ENCODE measurements around the gene CES5A.
"Not testable (repeated sequence)": the region's sequence is repeated elsewhere in the genome, so short reads cannot be mapped to it uniquely, and the experiment has no call there.

Gene CES5A

DNA sequence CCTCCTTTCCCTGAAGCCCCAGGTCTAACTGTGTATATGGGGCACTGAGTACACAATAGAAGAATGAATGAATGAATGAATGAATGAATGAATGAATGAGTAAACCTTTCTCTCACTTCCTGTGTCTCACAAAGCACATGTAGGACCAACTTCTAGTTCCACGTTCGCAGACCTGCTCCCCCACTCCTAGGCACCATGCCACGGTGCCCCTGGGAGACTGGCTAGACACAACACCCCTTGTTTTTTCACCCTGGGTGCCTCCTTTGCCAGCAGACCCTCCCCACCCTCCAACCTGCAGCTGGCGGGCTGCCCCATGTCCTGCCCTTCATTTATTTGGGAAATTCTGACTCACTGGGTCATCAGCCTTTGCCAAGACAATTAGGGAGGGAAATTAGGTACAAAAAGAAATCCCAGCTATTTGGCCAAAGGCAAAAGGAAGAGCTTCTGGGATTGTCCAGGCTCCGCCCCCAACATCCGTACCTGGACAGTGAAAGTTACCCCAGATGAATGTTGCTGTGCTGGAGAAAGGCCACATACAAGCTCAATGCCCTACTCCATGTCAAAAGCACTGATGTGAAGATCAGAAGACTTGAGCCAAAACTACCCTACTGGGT is 50.0 kb downstream of the CES5A start:
- no peak overlapping the region for H3K4me3 ChIP-seq (ENCODE audit: low read length)
- no peak for TF ChIP-seq ZNF274 (IDR thresholded peaks at IDR 0.05; ENCODE audit: low read depth, low read length)

DNA sequence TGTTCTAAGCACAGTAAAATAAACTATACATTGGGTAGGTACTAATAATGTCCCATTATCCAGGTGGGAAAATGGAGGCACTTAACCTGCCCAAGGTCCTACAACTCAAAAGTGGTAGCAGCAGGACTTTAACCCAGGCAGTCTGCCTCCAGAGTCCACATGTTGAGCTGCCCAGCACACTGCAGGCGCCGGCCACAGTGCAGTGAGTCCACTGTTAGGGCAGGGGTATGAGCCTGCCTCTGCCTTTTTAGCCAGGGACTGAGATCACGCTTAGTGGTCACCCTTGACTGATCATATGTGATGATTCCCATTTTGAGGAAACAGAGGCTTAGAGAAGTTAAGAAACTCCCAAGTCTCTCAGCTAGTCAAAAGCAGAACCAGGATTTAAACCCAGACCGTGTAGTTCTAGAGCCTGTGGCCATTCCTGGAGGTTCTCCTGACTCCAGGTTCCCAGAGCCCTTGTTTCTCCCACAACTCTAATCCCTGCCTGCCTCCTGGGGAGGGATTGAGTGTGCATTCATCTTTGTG is 50.6 kb downstream of the CES5A start:
- TF ChIP-seq ZNF274 (IDR thresholded peaks at IDR 0.05; ENCODE audit: low read depth, low read length): no peak
- no peak overlapping the region for H3K4me3 ChIP-seq (ENCODE audit: low read length)

DNA sequence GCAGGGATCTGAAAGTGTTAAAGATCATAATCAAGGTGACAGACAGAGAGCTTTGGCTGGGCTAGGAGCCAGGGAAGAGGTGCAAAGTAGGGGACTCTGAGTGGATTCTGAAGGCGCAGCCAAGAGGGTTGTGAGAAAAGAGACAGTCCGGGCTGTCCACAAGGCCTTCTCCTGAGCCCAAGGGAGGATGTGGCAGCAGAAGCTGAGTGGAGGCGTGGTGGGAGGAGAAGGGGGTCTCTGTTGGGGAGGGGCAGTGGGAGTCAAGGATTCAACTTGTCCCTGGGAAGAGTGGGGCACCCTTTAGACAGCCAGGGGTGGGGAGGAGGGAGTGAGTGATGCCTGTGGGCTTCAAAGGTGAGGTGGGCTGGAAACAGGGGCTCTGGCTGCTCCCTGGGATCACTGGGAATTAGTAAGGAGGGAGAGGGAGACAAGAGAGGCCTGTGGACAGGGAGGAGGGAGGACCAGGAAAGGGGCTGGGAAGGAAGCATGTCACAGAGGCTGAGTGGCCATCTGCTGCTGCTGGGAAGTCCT is 52.8 kb downstream of the CES5A start:
- no peak overlapping the region for H3K4me3 ChIP-seq (ENCODE audit: low read length)
- TF ChIP-seq ZNF274 (IDR thresholded peaks at IDR 0.05; ENCODE audit: low read depth, low read length): no peak

DNA sequence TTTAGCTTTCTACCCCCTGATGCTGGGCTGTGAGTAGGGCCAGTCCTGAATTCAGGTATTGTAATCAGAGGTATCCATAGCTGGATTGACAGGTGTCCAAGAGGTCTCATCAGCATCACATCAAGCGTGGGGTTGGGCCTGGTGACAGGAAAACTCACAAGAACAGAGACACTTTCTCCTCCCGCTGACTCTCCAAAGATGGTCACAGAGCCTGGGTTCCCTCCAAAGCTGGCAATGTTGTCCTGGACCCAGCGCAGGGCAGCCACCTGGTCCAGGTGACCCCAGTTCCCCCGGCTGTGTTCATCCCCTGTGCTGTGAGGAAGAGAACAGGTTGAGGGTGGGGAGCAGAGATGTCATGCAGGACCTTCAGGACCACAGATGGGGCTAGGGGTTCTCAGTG is 54.0 kb downstream of the CES5A start:
- TF ChIP-seq ZNF274 (IDR thresholded peaks at IDR 0.05; ENCODE audit: low read depth, low read length): no peak
- H3K4me3 ChIP-seq (ENCODE audit: low read length): no peak overlapping the region

DNA sequence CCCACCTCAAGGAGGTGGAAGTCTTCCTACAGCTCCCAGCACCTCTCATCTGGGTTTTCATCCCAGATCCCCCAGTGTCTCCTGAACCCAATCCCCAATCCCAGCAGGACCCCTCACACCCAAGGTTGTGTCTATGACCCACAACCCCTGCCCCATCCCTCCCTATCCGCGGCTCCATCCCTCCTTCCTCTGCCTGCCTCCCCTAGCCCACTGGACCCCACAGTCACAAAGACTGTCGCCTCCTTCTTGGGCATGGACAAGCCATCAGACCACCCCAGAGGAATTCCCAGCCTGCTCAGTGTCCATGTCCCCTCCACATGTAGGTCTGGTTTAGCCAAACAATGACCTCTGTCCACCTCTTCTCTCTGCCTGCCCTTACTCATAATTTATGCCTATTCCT is 54.6 kb downstream of the CES5A start:
- TF ChIP-seq ZNF274 (IDR thresholded peaks at IDR 0.05; ENCODE audit: low read depth, low read length): no peak
- no peak overlapping the region for H3K4me3 ChIP-seq (ENCODE audit: low read length)

DNA sequence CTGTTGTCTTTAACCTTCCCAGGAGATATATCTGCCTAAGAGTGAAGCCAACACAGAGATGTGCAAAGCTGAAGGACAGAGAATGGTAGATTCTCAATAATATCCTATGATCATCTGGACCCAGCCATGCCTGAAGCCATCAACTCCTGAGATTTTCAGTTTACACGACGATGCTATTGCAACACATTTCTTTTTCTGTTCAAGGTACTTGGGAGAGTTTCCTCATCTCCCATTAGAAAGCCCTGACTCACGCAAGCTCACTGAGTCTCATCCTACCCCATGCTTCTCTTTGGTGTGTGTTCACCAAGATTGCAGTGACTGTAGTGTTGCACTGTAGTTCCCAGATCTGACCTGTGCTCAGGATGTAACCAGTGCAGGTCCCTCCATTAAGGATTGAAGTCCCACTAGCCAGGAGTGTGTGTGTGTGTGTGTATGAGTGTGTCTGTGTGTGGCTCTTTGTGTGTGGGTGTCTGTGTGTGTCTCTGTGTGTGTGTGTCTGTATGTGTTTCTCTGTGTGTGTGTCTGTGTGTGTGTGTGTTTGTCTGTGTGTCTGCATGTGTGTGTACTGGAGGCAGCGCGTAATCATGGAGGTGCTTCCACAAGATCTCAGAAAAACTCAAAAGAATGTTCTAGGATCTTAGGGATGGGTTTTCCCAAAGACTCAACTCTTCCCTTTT is 57.8 kb downstream of the CES5A start:
- no peak overlapping the region for H3K4me3 ChIP-seq (ENCODE audit: low read length)
- no peak for TF ChIP-seq ZNF274 (IDR thresholded peaks at IDR 0.05; ENCODE audit: low read depth, low read length)

DNA sequence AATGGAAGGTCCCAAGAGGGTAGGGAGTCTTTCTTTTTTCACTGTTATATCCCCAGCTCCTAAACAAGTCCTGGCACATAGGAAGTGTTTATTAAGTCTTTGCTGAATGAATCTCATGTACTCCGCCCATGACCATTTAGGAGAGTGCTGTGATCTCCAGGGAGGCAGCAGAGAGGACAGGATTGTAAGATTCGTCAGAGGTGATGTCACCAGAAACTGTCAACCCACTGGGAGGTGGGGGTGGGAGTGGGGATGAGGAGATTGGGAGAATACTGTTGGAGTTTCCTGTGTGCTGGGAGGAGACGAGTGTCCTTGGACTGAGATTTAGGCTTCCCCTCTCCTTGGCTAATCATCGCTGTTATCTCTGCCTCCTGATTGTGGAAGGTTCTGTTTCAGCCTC is 59.0 kb downstream of the CES5A start:
- not testable (repeated sequence) for H3K4me3 ChIP-seq (ENCODE audit: low read length)

DNA sequence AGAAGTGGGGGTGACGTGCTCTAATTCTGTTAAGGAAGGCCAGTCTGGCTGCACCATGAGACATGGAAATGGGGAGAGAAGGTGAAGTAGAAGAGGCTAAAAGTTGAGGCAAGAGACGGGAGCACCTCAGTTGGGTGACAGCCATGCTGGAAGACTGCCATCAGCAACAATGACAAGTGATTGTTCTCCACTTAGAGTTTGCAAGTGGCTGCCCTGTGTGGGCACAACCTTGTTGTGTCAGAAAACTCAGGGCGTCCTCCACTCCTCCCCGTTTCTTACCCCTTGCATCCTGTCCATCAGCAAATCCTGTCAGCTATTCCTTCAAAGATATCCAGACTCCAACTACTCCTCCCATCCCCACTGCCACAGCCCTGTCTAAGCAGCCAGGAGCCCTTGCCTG is 59.9 kb downstream of the CES5A start:
- H3K4me3 ChIP-seq (ENCODE audit: low read length): no peak overlapping the region
- no peak for TF ChIP-seq ZNF274 (IDR thresholded peaks at IDR 0.05; ENCODE audit: low read depth, low read length)

DNA sequence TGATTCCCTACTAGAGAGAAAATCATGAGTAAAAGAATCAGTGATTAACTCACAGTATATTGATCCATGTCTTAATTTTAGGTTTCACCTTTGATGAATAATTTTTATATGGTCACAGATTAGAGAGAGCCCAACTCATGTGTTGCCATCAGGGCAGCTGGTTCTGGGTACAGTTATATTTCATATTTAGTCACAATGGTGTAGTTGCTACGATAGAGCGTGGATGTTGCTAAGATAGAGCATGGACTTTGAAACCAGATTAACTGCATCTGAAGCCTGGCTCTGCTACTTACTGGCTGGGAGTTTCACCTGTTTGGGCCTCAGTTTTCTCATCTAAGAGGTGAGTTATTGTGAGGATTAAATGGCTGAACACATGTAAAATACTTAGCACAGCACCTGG is 61.0 kb downstream of the CES5A start:
- H3K4me3 ChIP-seq (ENCODE audit: low read length): not testable (repeated sequence)

DNA sequence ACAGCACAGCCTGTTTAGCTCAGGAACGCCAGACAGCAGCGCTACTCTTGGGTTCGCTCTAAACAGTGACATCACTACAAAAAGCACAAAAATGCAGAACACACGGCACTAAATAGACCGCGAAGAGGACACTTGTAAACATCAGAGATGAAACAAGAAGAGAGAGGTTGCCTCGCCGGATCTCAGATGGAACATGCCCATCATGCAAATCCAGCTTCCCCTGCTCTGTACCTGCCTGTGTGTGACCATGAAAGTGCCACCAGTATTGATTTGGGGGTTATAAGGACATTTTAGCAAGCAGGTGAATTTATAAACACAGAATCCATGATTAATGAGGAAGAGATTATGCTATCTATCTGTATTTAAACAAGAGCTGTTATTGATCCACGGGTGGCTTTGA is 61.4 kb downstream of the CES5A start:
- H3K4me3 ChIP-seq (ENCODE audit: low read length): not testable (repeated sequence)

DNA sequence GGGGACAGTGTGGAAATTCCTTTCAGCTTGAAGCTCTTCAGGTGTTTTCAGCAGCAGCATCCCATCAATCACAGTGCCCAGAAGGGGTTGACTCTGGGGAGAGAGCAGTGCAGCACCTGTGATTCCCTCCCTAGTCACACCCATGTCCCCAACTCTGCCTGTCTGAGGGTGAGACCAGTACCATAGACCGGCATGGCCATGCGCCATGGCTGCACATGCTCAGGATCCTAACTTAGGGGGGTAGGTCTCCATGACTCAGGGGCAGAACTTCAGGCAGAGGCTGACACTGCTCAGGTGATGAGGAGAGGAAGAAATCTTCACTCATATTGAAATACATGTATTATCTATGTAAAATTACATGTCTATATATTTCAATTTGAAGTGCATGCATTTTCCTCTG is 62.2 kb downstream of the CES5A start:
- no peak overlapping the region for H3K4me3 ChIP-seq (ENCODE audit: low read length)
- TF ChIP-seq ZNF274 (IDR thresholded peaks at IDR 0.05; ENCODE audit: low read depth, low read length): no peak

DNA sequence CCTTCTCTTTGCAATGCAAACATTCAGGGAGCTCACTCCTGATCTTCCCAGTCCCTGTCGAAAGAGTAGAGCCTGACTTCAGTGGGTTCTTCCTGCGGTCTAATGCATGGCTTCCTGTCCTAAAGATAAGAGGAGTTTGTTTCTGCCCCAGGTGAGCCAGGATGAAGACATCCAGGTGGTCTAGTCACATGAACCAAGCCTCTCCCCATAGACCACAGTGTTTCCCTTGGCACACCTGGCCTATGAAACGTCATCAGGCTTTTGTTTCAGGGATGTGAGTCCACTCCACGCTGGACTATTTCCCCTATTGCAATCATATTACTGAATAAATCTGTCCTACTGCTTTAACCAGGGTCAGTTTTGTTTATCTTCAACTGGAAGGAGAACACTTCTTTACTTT is 63.4 kb downstream of the CES5A start:
- no peak overlapping the region for H3K4me3 ChIP-seq (ENCODE audit: low read length)
- TF ChIP-seq ZNF274 (IDR thresholded peaks at IDR 0.05; ENCODE audit: low read depth, low read length): no peak

DNA sequence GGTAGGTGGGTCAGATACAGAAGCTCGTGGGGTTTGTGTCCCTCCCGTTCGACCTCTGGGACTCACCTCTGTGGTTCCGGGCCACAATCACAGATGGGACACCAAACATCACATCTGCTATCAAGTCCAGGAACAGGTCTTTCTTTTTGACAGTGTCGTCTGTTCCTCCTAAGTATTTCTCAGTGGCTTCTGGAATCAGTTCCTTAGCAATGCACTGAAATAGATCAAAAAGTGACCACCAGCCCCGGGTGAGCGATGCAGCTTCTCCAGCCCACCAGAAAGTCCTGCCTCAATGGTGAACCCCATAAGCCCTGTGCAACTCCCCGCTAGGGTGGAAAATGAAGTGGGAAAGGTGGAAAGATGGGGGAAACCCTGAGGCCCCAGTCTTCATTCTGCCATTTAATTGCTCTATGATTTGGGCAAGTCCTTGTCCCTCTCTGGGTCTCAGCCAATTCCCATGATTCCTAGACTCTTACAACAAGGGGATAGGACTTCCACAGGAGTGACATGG is 64.7 kb downstream of the CES5A start:
- no peak overlapping the region for H3K4me3 ChIP-seq (ENCODE audit: low read length)
- TF ChIP-seq ZNF274 (IDR thresholded peaks at IDR 0.05; ENCODE audit: low read depth, low read length): no peak

DNA sequence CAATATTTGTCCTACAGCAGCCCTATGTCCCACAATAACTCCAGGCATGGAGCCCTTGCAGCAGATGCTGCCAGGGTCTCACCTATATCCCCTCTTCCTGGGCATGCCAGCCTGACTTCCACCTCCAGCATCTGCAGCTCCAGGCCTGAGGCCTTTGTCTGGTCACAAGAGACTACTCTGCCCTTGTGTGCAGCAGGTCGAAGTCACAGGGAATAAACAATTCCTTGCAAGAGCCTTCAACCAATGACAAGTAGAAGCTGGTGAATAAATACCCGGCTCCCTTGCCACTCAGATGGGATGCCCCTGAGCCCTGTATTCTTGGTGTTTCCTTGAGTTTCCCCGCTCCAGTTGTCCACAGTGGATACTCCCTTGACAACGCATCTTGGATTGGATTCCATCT is 65.3 kb downstream of the CES5A start:
- no peak for TF ChIP-seq ZNF274 (IDR thresholded peaks at IDR 0.05; ENCODE audit: low read depth, low read length)
- no peak overlapping the region for H3K4me3 ChIP-seq (ENCODE audit: low read length)

DNA sequence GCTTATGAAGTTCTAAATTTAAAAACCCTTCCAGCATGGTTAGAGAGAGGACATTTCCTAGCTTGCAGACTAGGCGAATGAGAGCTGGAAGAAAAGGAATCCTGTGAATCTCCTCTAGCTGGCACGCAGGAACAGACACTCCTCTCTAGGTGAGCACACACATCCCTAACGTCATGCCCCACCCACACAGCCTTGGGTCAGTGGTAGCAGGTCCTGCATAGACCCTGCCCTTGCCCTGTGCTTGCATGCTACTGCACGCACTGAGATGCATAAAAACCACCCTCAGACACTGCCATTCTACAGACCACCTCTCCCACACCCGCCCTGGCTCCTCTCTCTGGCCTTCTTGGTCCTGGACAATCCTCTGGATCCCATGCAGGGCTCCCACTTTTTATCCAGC is 65.8 kb downstream of the CES5A start:
- H3K4me3 ChIP-seq (ENCODE audit: low read length): no peak overlapping the region
- no peak for TF ChIP-seq ZNF274 (IDR thresholded peaks at IDR 0.05; ENCODE audit: low read depth, low read length)

DNA sequence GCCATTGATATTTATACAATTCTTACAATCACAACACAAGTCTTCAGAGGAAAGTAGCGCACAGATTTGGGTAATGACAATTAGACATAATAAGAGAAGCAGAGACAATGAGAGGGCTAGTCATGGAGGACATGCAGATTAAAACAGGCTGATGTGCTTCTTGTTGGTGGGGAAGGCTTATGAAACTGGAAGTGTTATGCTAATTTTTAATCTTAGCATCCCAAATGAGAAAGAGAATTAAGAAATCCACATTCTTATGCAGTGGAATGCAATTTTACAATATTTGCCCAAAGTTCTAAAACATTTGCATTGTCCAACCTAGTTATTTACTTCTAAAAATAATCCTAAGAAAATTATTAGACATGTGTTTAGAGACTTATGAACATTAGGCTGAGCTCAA is 66.9 kb downstream of the CES5A start:
- not testable (repeated sequence) for H3K4me3 ChIP-seq (ENCODE audit: low read length)

DNA sequence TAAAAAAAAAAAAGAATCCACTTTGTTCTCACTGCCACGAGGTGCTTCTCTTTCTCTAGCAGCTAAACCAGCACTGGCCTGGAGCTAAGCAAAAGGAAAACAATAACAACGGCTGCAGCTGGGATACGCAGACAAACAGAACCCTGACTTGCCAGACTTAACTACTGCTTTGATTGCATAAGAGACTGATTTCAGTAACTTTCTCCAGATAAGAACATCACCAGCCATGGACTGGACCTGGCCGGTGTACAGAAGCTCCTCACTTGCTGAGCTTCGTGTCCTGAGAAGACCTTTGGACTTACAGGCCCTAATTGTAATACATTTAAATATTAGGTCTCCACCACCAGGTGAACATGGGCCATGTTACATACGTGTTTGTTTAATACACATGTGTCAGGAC is 70.1 kb downstream of the CES5A start:
- not testable (repeated sequence) for H3K4me3 ChIP-seq (ENCODE audit: low read length)

DNA sequence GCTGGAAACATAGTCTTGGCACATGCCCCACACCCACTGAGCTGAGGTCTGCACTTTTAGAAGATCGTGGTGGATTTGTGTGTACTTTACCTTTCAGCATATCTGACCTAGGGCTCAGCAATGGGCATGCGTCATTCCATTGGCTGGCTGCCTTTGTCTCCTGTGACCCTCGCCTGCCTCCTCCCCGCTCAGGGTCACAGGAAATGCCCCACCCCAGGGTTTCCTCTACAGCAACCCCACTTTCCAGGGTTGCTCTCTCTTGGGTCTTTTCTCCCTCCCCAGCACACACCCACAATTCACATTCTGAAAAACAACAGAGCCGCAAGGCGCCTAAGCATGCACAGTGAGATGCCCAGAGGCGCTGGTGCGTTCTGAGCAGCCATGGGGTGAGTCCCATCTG is 71.5 kb downstream of the CES5A start:
- not testable (repeated sequence) for H3K4me3 ChIP-seq (ENCODE audit: low read length)

Measured in GM08714 (cell line).